ENCODE data around the gene KRT31. TPM values are rescaled to one million over a fixed set of nuclear protein-coding genes. Genes with fewer than 3 reads are reported as not detected.
"Not testable (repeated sequence)": the region's sequence is repeated elsewhere in the genome, so short reads cannot be mapped to it uniquely, and the experiment has no call there.

The KRT31 gene
- total RNA-seq, 1 experiment from 2014 or later, result not detected

GRCh38 chr17:41360296-41360995 is 37.0 kb downstream of the KRT31 start:
- DNase-seq, result no peak
- Histone ChIP-seq H3K36me3 (ENCODE audit: insufficient read depth, low read length) (no peaks in the 10 kb centered on the region), H2AFZ (ENCODE audit: low read length) (no peak overlapping the region), H4K20me1 (ENCODE audit: insufficient read depth, low read depth, low read length) (no peaks in the 10 kb centered on the region), H3K9me3 (ENCODE audit: low read length) (no peaks in the 10 kb centered on the region), H3K4me1 (ENCODE audit: low read length) (no peaks in the 10 kb centered on the region), H3K9me2 (replicated peaks; ENCODE audit: insufficient read depth, low read length) (no peaks in the 10 kb centered on the region), H3K27me3 (ENCODE audit: low read length) (no peaks in the 10 kb centered on the region), H3K27ac (ENCODE audit: low read length) (no peak overlapping the region), H3K79me2 (ENCODE audit: low read length) (no peaks in the 10 kb centered on the region), H3K4me2 (ENCODE audit: low read depth, low read length, poor library complexity, severe bottlenecking) (no peak overlapping the region), H3K4me3 (ENCODE audit: low read length) (no peak overlapping the region), H3K9ac (ENCODE audit: low read length) (no peak overlapping the region)

GRCh38 chr17:41354536-41354935 is 42.9 kb downstream of the KRT31 start:
- Histone ChIP-seq H3K9ac (ENCODE audit: low read length) (no peak overlapping the region), H3K9me3 (ENCODE audit: low read length) (no peaks in the 10 kb centered on the region), H3K36me3 (ENCODE audit: insufficient read depth, low read length) (no peaks in the 10 kb centered on the region), H3K9me2 (replicated peaks; ENCODE audit: insufficient read depth, low read length) (no peaks in the 10 kb centered on the region), H3K4me1 (ENCODE audit: low read length) (no peaks in the 10 kb centered on the region), H3K4me3 (ENCODE audit: low read length) (no peak overlapping the region), H4K20me1 (ENCODE audit: insufficient read depth, low read depth, low read length) (no peaks in the 10 kb centered on the region), H3K4me2 (ENCODE audit: low read depth, low read length, poor library complexity, severe bottlenecking) (no peak overlapping the region), H3K27me3 (ENCODE audit: low read length) (no peaks in the 10 kb centered on the region; the same call in 1 of the 2 replicates), H2AFZ (ENCODE audit: low read length) (no peak overlapping the region), H3K27ac (ENCODE audit: low read length) (no peak overlapping the region), H3K79me2 (ENCODE audit: low read length) (no peaks in the 10 kb centered on the region)
- DNase-seq, result no peak

- H3K27ac ChIP-seq (ENCODE audit: low read length), result no peak overlapping the region
- H3K36me3 ChIP-seq (ENCODE audit: insufficient read depth, low read length), result no peaks in the 10 kb centered on the region
- H3K4me3 ChIP-seq (ENCODE audit: low read length), result no peak overlapping the region
- H3K27me3 ChIP-seq (ENCODE audit: low read length), result no peaks in the 10 kb centered on the region; the same call in 1 of the 2 replicates
- H4K20me1 ChIP-seq (ENCODE audit: insufficient read depth, low read depth, low read length), result no peaks in the 10 kb centered on the region
- H3K9me2 ChIP-seq (replicated peaks; ENCODE audit: insufficient read depth, low read length), result no peaks in the 10 kb centered on the region
- H3K9me3 ChIP-seq (ENCODE audit: low read length), result no peaks in the 10 kb centered on the region
- no peaks in the 10 kb centered on the region for H3K4me1 ChIP-seq (ENCODE audit: low read length)
- no peaks in the 10 kb centered on the region for H3K79me2 ChIP-seq (ENCODE audit: low read length)
- H3K4me2 ChIP-seq (ENCODE audit: low read depth, low read length, poor library complexity, severe bottlenecking), result no peak overlapping the region
- no peak overlapping the region for H3K9ac ChIP-seq (ENCODE audit: low read length)
- no peak overlapping the region for H2AFZ ChIP-seq (ENCODE audit: low read length)
- no peak for DNase-seq
Observed at GRCh38 chr17:41352597-41353366, 44.6 kb downstream of the KRT31 start.

- H3K9ac ChIP-seq (ENCODE audit: low read length), result no peak overlapping the region
- no peaks in the 10 kb centered on the region; the same call in 1 of the 2 replicates for H3K27me3 ChIP-seq (ENCODE audit: low read length)
- H3K36me3 ChIP-seq (ENCODE audit: insufficient read depth, low read length), result no peaks in the 10 kb centered on the region
- H3K4me2 ChIP-seq (ENCODE audit: low read depth, low read length, poor library complexity, severe bottlenecking), result no peak overlapping the region
- H3K79me2 ChIP-seq (ENCODE audit: low read length), result no peaks in the 10 kb centered on the region
- DNase-seq, result no peak
- no peaks in the 10 kb centered on the region for H3K4me1 ChIP-seq (ENCODE audit: low read length)
- no peak overlapping the region for H3K27ac ChIP-seq (ENCODE audit: low read length)
- no peak overlapping the region for H2AFZ ChIP-seq (ENCODE audit: low read length)
- no peaks in the 10 kb centered on the region for H3K9me3 ChIP-seq (ENCODE audit: low read length)
- no peak overlapping the region for H3K4me3 ChIP-seq (ENCODE audit: low read length)
- no peaks in the 10 kb centered on the region for H4K20me1 ChIP-seq (ENCODE audit: insufficient read depth, low read depth, low read length)
- H3K9me2 ChIP-seq (replicated peaks; ENCODE audit: insufficient read depth, low read length), result no peaks in the 10 kb centered on the region
Observed at GRCh38 chr17:41351177-41351576, 46.2 kb downstream of the KRT31 start.

GRCh38 chr17:41350381-41350878 is 47.0 kb downstream of the KRT31 start, which contains the start of gene KRT33A:
KRT33A (minus strand) TSS chr17:41350828; CDS start chr17:41350767, 61 bp downstream.
- not testable (repeated sequence) for H3K36me3 ChIP-seq (ENCODE audit: insufficient read depth, low read length); H3K9ac ChIP-seq (ENCODE audit: low read length); H3K4me2 ChIP-seq (ENCODE audit: low read depth, low read length, poor library complexity, severe bottlenecking); H3K9me2 ChIP-seq (replicated peaks; ENCODE audit: insufficient read depth, low read length); H2AFZ ChIP-seq (ENCODE audit: low read length); H3K79me2 ChIP-seq (ENCODE audit: low read length); DNase-seq; H3K4me3 ChIP-seq (ENCODE audit: low read length); H3K27me3 ChIP-seq (ENCODE audit: low read length); H4K20me1 ChIP-seq (ENCODE audit: insufficient read depth, low read depth, low read length); H3K4me1 ChIP-seq (ENCODE audit: low read length); H3K27ac ChIP-seq (ENCODE audit: low read length); H3K9me3 ChIP-seq (ENCODE audit: low read length)

- Histone ChIP-seq H4K20me1 (ENCODE audit: insufficient read depth, low read depth, low read length) (no peaks in the 10 kb centered on the region), H3K4me3 (ENCODE audit: low read length) (no peak overlapping the region), H3K9ac (ENCODE audit: low read length) (no peak overlapping the region), H3K9me3 (ENCODE audit: low read length) (no peaks in the 10 kb centered on the region), H3K36me3 (ENCODE audit: insufficient read depth, low read length) (no peaks in the 10 kb centered on the region), H3K79me2 (ENCODE audit: low read length) (no peaks in the 10 kb centered on the region), H3K4me2 (ENCODE audit: low read depth, low read length, poor library complexity, severe bottlenecking) (no peak overlapping the region), H3K27me3 (ENCODE audit: low read length) (no peaks in the 10 kb centered on the region), H3K4me1 (ENCODE audit: low read length) (no peaks in the 10 kb centered on the region), H3K27ac (ENCODE audit: low read length) (no peak overlapping the region), H2AFZ (ENCODE audit: low read length) (no peak overlapping the region), H3K9me2 (replicated peaks; ENCODE audit: insufficient read depth, low read length) (no peaks in the 10 kb centered on the region)
- DNase-seq, result no peak
Observed at GRCh38 chr17:41347869-41348760, 49.3 kb downstream of the KRT31 start.

GRCh38 chr17:41346421-41346820 is 51.0 kb downstream of the KRT31 start:
- not testable (repeated sequence) for H3K9me2 ChIP-seq (replicated peaks; ENCODE audit: insufficient read depth, low read length); H3K9me3 ChIP-seq (ENCODE audit: low read length); H2AFZ ChIP-seq (ENCODE audit: low read length); H3K4me3 ChIP-seq (ENCODE audit: low read length); H3K79me2 ChIP-seq (ENCODE audit: low read length); H3K9ac ChIP-seq (ENCODE audit: low read length); DNase-seq; H3K4me1 ChIP-seq (ENCODE audit: low read length); H3K27ac ChIP-seq (ENCODE audit: low read length); H3K27me3 ChIP-seq (ENCODE audit: low read length); H3K4me2 ChIP-seq (ENCODE audit: low read depth, low read length, poor library complexity, severe bottlenecking); H4K20me1 ChIP-seq (ENCODE audit: insufficient read depth, low read depth, low read length); H3K36me3 ChIP-seq (ENCODE audit: insufficient read depth, low read length)

GRCh38 chr17:41345992-41346391 is 51.4 kb downstream of the KRT31 start:
- DNase-seq, result no peak
- no peaks in the 10 kb centered on the region for H3K27me3 ChIP-seq (ENCODE audit: low read length)
- no peak overlapping the region for H2AFZ ChIP-seq (ENCODE audit: low read length)
- H4K20me1 ChIP-seq (ENCODE audit: insufficient read depth, low read depth, low read length), result no peaks in the 10 kb centered on the region
- H3K79me2 ChIP-seq (ENCODE audit: low read length), result no peaks in the 10 kb centered on the region
- H3K27ac ChIP-seq (ENCODE audit: low read length), result no peak overlapping the region
- H3K4me1 ChIP-seq (ENCODE audit: low read length), result no peaks in the 10 kb centered on the region
- no peak overlapping the region for H3K9ac ChIP-seq (ENCODE audit: low read length)
- H3K4me3 ChIP-seq (ENCODE audit: low read length), result no peak overlapping the region
- H3K4me2 ChIP-seq (ENCODE audit: low read depth, low read length, poor library complexity, severe bottlenecking), result no peak overlapping the region
- no peaks in the 10 kb centered on the region for H3K9me2 ChIP-seq (replicated peaks; ENCODE audit: insufficient read depth, low read length)
- H3K36me3 ChIP-seq (ENCODE audit: insufficient read depth, low read length), result no peaks in the 10 kb centered on the region
- peaks cover 4% of the 10 kb centered on the region; the same call in 1 of the 2 replicates for H3K9me3 ChIP-seq (ENCODE audit: low read length)
